Stimulated activated CD8-positive, alpha-beta memory T cell treated with anti-CD3 and anti-CD28 coated beads, Interleukin-4, amount 100 ng/mL, for 4 hours (primary cell): ENCODE results near the gene DYSF.

Experiments used
- DNase-seq, 2 donors: peaks; one replicate each; pipeline ENCODE4 v3.0.0-alpha.2; 2020; ENCODE audit warnings: low read depth in 2 of 2, low spot score in 1 of 2

Gene DYSF

GRCh38 chr2:71498261-71498701, 44.9 kb downstream of the DYSF start:
- no peak for DNase-seq

GRCh38 chr2:71499691-71500090, 46.3 kb downstream of the DYSF start:
- DNase-seq = no peak

- no peak for DNase-seq
These were observed 47.2 kb downstream of the DYSF start for GRCh38 chr2:71500426-71501079.

GRCh38 chr2:71502941-71503738, 49.8 kb downstream of the DYSF start:
- no peak for DNase-seq

GRCh38 chr2:71503837-71504236, 50.5 kb downstream of the DYSF start:
- no peak for DNase-seq

GRCh38 chr2:71504611-71505010, 51.2 kb downstream of the DYSF start:
- DNase-seq = no peak

- no peak for DNase-seq
These were observed 51.9 kb downstream of the DYSF start for GRCh38 chr2:71505086-71505769.

GRCh38 chr2:71505770-71506140, 52.4 kb downstream of the DYSF start:
- no peak for DNase-seq

GRCh38 chr2:71506222-71507153, 53.1 kb downstream of the DYSF start:
- DNase-seq = no peak

GRCh38 chr2:71507476-71507875, 54.1 kb downstream of the DYSF start:
- no peak for DNase-seq

GRCh38 chr2:71510196-71510807, 56.9 kb downstream of the DYSF start:
- DNase-seq = peak; percentile 38 to 55

- no peak for DNase-seq
These were observed 57.6 kb downstream of the DYSF start for GRCh38 chr2:71510938-71511337.

GRCh38 chr2:71511776-71512175, 58.4 kb downstream of the DYSF start:
- no peak for DNase-seq

GRCh38 chr2:71512386-71512785, 59.0 kb downstream of the DYSF start:
- no peak for DNase-seq

GRCh38 chr2:71513096-71513495, 59.7 kb downstream of the DYSF start:
- DNase-seq = no peak

GRCh38 chr2:71513721-71514120, 60.4 kb downstream of the DYSF start:
- DNase-seq = no peak

GRCh38 chr2:71516253-71516888, 63.0 kb downstream of the DYSF start:
- no peak for DNase-seq

- DNase-seq = no peak
These were observed 64.5 kb downstream of the DYSF start for GRCh38 chr2:71517851-71518250.

- no peak for DNase-seq
These were observed 68.1 kb downstream of the DYSF start for GRCh38 chr2:71521436-71521950.

- DNase-seq = no peak
These were observed 71.1 kb downstream of the DYSF start for GRCh38 chr2:71524476-71524875.
